NCI-H2029 treated with DMSO at 0.1 percent for 48 hours (cell line): Measurements from ENCODE around the gene HS3ST6.
"Not testable (repeated sequence)": the region's sequence is repeated elsewhere in the genome, so short reads cannot be mapped to it uniquely, and the experiment has no call there.

ENCODE experiments used
- DNase-seq: peaks from one replicate; lab custom pipeline; 2025; lab: John Stamatoyannopoulos, UW

The HS3ST6 gene

GRCh38 chr16:1926271-1926670, 8.1 kb upstream of the HS3ST6 start:
- DNase-seq = no peak

DNA sequence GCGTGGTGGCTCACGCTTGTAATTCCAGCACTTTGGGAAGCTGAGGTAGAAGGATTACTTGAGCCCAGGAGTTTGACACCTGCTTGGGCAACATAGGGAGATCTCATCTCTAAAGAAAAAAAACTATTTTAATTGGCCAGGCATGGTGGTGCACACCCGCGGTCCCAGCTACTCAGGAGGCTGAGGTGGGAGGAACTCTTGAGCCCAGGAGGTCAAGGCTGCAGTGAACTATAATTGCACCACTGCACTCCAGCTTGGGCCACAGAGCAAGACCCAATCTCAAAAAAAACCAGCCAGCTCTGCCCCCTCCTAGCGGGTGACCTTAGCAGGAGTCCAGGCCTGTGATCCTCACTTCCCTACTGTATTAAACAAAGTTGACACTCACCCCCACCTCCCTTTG, 5.9 kb upstream of the HS3ST6 start:
- DNase-seq = no peak

- DNase-seq = no peak
These were observed 5.3 kb upstream of the HS3ST6 start for GRCh38 chr16:1923299-1924034.

GRCh38 chr16:1922357-1922756, 4.1 kb upstream of the HS3ST6 start:
- no peak for DNase-seq

GRCh38 chr16:1920727-1921171, 2.5 kb upstream of the HS3ST6 start:
- peak; percentile 43 for DNase-seq

DNA sequence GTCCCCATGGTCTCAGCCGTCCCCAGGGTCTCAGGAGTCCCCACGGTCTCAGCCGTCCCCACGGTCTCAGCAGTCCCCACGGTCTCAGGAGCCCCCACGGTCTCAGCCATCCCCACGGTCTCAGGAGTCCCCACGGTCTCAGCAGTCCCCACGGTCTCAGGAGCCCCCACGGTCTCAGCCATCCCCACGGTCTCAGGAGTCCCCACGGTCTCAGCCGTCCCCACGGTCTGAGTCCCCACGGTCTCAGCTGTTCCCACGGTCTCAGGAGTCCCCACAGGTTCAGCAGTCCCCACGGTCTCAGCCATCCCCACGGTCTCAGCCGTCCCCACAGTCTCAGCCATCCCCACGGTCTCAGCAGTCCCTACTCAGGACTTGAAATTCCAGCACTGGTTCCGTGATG, 1.9 kb upstream of the HS3ST6 start:
- not testable (repeated sequence) for DNase-seq

GRCh38 chr16:1919327-1919998, 1.2 kb upstream of the HS3ST6 start:
- no peak for DNase-seq

DNA sequence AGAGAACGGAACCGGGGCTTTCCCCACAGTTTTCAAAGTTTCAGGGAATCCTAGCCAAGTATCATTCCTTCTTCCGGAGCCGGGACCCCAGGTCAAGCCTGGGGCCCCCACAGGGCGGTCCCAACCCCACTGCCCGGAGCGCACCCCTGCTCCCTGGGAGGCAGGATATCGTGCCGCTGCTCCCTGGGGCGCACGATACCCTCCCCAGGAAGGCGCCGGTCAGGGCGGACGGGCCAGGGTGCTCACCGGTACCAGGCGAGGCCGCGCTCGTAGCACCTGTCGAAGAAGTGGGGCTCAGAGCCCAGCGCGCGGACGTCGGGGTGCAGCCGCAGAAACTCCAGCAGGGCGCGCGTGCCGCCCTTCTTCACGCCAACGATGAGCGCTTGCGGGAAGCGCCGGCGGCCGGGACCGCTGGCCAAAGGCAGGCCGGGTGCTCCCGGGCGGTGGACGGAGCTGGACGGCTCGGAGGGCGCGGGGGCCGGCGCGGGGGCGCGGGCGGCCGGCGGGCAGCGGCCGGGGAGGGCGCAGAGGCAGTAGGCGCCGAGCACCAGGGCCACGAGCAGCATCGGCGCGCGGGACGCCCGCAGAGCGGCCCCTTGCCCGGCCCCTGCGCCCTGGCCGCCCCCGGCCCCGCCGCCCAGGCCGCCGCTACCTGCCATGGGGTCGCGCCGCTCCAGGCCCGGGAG, 407 bp downstream of the HS3ST6 start:
- no peak for DNase-seq

- DNase-seq = no peak
These were observed 1.1 kb downstream of the HS3ST6 start for GRCh38 chr16:1917056-1917664.

- DNase-seq = no peak
These were observed 1.6 kb downstream of the HS3ST6 start for GRCh38 chr16:1916640-1916990.

- no peak for DNase-seq
These were observed 2.2 kb downstream of the HS3ST6 start for GRCh38 chr16:1915732-1916639.

DNA sequence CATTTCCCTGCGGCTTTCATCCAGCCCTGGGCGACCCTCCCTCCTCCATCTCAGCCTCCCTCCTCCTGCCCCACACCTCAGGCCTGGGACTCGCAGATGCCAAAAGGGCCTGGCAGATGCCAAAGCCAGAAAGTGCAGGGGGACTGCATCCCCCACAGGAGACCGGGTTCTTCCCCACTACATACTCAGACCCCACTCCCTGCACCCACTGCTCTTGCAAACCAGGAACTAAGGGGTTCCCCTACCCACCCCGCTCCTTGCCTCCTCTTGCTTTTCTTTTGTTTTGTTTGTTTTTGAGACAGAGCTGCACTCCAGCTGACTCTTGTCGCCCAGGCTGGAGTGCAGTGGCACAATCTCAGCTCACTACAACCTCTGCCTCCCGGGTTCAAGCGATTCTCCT, 3.2 kb downstream of the HS3ST6 start:
- no peak for DNase-seq

DNA sequence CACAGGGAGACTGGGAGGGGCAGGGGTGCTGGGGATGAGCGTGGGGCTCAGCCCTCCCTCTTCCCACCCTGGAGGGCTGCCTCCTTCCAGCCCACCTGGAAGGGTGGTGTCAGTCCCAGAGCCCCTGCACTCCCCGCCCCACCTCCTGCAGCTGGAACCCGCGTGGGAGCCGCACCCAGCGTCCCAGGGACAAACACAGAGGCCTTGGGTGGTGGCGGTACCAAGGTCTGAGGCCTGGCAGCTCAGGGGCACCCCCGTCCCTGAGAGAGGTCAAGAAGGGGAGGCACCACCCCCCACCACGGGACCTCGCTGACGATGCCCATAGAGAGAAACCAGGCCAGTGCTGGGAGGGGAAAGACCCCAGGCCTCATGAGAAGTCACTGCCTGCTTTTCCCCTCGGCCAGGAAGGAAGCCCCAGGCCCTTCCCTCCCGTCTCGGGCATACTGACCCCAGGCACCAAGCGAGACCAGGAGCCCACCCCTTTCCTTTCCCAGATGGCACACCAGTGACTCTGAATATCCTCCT, 4.1 kb downstream of the HS3ST6 start:
- no peak for DNase-seq

GRCh38 chr16:1913327-1914083, 4.7 kb downstream of the HS3ST6 start:
- DNase-seq = no peak

GRCh38 chr16:1912215-1912543, 6.0 kb downstream of the HS3ST6 start:
- no peak for DNase-seq

GRCh38 chr16:1911467-1912214, 6.6 kb downstream of the HS3ST6 start:
- no peak for DNase-seq

DNA sequence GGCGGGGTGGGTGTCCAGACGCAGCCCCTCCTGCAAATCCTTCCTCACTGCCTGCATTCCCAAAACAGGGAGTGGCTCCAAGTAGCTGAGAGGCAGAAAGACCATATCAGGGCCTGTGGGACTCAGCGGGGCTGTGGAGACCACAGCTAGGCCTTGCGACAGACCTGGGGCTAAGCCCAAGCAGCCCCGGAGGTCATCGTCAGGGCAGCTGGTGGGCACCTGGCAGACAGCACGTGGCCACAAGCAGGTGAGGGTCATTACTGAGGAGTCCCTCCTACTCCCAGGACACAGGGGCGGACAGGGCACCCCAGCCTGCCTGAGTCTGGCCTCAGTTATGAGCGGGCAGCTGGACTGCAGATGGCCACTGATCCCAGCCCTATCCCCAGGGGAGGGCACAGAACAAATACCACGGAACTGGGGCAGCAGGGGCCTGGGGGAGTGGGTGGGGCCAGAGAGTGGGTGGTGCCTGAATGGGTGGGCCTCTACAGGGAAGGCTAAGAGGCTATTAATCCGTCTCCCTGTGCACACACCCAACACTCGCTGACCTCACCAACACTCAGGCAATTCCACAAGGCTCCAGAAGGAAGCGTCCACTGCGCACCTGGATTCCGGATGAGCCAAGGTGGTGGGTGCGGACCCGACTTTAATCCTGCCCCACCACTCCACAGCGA, 8.5 kb downstream of the HS3ST6 start:
- DNase-seq = no peak

DNA sequence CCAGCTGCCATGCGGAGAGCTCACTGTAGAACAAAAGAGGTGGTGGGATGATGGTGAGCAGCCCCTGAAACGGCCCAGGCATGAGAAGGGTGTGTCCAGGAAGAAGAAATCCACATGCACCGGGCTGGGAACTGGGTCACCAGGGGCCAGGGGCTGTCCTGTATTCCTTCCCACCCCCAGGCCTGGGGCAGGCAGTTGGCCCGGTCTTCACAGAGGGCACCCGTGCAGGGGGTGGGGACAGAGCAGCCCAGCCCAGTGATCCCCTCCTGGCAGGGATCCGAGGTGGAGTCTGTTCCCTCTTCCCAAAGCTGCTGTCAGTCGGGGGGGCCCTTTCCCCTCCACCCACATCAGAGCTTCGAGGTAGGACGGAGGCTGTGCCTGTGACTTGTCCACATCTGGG, 9.2 kb downstream of the HS3ST6 start:
- DNase-seq = no peak

DNA sequence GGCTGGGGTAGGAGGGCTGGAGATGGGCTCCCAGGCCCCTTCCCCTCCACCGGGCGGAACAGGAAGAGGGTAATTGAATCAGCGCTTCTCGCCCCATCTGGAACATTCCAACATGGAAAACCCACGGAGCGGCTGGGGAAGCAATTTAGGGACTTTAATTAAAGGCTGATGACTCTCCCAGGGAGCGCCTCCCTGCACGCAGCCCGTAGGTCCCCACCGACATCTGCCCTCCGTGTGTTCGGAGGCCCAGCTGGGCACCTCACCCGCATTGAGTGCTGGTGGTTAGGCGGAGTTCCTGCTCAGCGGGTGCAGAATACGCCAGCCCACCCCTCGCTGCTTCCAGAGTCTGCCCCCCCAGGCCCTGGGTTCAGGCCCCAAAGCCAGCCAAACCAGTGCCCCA, 10.0 kb downstream of the HS3ST6 start:
- DNase-seq = no peak
